Esophagus (tissue), 2 donors: Measurements from ENCODE around the gene HUNK. TPM values are rescaled to one million over a fixed set of nuclear protein-coding genes. Genes with fewer than 3 reads are reported as not detected.
"Not testable (repeated sequence)": the region's sequence is repeated elsewhere in the genome, so short reads cannot be mapped to it uniquely, and the experiment has no call there.

Experiments
- H3K27ac ChIP-seq, 2 donors: one replicate each; pipeline ENCODE4 v1.5.1; 2013; ENCODE audit warnings: low read depth in 2 of 2, mild to moderate bottlenecking in 2 of 2, inconsistent platforms in 1 of 2, low read length in 1 of 2, moderate library complexity in 1 of 2
- H3K27me3 ChIP-seq, 2 donors: one replicate each; pipeline ENCODE4 v1.6.1; 2013; ENCODE audit warnings: low read length in 2 of 2, control low read depth in 1 of 2, mild to moderate bottlenecking in 1 of 2; ENCODE audit not compliant: insufficient read depth in 2 of 2, control insufficient read depth in 1 of 2
- H3K36me3 ChIP-seq, 2 donors: one replicate each; pipeline ENCODE4 v1.6.1; 2013; ENCODE audit warnings: low read length in 1 of 2; ENCODE audit not compliant: control insufficient read depth in 2 of 2, insufficient read depth in 2 of 2
- H3K4me1 ChIP-seq, 2 donors: one replicate each; pipeline ENCODE4 v1.6.1; 2013; ENCODE audit warnings: low read length in 1 of 2; ENCODE audit not compliant: control insufficient read depth in 2 of 2, insufficient read depth in 2 of 2
- H3K4me3 ChIP-seq, 2 donors: one replicate each; pipeline ENCODE4 v1.5.1; 2013; ENCODE audit warnings: low read length in 2 of 2, mild to moderate bottlenecking in 2 of 2, low read depth in 1 of 2, moderate library complexity in 1 of 2
- H3K9me3 ChIP-seq, 2 donors: one replicate each; pipeline ENCODE4 v1.6.1; 2013; ENCODE audit warnings: mild to moderate bottlenecking in 2 of 2, low read depth in 1 of 2, low read length in 1 of 2, moderate library complexity in 1 of 2; ENCODE audit not compliant: control insufficient read depth in 2 of 2, insufficient read depth in 1 of 2
- WGBS, 2 donors: extraction: QIAGEN DNeasy Blood & Tissue Kit; methylation state at CpG; one replicate each; pipeline ENCODE4 v1.1.7; 2013; 5-methylcytosine and 5-hydroxymethylcytosine counted together
- polyA plus RNA-seq, 2 donors: library from polyadenylated mRNA; stranded (reverse); fragments of 200-250 nt; gene quantifications; one replicate each; pipeline ENCODE4 v1.2.3, GENCODE V29; 2013
- donor health status: healthy with polysubstance abuse.
- donor health status: Bipolar disorder and iron deficiency.

Gene HUNK
- polyA plus RNA-seq, 2 donors: 0.10 to 0.20 TPM

DNA sequence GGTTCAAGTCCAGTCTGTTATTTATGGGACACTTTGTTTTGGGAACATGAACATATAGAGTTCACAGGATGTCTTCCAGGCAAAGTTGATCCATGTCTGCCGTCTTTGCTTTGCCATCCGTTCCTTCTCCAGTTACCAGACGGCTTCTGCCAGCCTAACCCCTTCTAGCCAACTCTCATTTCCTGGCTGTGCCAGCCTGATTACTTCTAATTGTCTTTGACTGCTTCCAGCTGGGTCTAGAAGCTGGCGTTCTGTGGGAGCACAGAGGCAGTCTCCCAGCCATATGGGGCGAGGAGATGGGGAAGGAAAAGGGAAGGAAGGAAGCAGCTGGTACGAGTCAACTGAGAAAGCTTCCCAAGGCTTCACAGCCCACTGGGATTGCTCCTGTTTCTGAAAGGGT is 3.1 kb upstream of the HUNK start:
- Histone ChIP-seq H3K4me3 (no peak overlapping the region), H3K36me3 (no peaks in the 10 kb centered on the region), H3K9me3 (no peaks in the 10 kb centered on the region), H3K27ac (no peak overlapping the region), H3K4me1 (peaks cover 3 to 10% of the 10 kb centered on the region in 2 donors), H3K27me3 (no peaks in the 10 kb centered on the region)
- 64 to 70% methylated on average over 6 of the region's 6 CpGs for WGBS, 2 donors

DNA sequence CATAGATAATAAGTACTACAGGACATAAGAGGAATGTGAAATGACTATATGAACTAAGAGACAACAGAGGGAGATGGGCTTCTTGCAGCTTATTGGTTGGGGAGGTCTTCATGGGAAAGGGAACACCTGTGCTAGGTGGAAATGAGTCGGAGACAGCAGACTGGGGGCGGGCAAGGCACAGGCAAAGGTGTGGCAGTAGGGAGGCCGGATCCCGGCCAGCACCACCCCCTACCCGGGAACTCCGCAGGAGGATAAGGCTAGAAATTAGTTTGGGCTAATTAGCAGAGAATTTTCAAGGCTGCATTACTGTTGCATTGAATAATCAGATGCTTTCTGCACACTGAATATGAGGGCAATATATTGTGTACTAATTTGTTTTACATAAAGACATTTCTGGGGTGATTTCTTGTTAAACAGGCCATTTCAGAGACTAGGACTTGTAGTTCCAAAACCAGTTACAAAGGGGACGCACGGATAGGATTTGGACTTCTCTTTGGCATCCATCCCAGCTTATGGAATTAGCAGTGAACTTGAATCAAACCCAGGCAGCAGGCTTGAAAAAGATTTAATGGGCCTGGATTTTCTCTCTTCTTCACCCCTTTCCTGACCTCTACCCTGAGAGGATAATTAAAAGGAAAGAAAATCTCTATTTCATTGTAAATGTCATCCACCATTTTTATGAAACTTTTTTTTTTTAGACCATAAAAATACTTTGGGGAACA is 2.2 kb upstream of the HUNK start:
- Histone ChIP-seq H3K4me3 (no peak overlapping the region), H3K36me3 (no peaks in the 10 kb centered on the region), H3K4me1 (peaks cover 3 to 15% of the 10 kb centered on the region in 2 donors), H3K27me3 (no peaks in the 10 kb centered on the region), H3K9me3 (no peaks in the 10 kb centered on the region), H3K27ac (no peak overlapping the region)
- WGBS, 2 donors: 65 to 69% methylated on average over 8 of the region's 8 CpGs

DNA sequence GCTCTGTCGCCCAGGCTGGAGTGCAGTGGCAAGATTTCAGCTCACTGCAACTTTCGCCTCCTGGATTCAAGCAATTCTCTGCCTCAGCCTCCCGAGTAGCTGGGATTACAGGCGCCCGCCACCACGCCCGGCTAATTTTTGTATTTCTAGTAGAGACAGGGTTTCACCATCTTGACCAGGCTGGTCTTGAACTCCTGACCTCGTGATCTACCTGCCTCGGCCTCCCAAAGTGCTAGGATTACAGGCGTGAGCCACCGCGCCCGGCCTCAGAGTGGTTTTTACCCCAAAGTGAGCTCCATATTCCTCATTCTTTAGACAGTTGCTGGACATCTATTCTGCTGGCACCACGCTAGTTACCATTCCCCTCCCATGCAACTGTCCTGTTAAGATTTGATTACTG is 1.4 kb upstream of the HUNK start:
- not testable (repeated sequence) for H3K9me3 ChIP-seq, H3K27me3 ChIP-seq, H3K36me3 ChIP-seq, H3K27ac ChIP-seq, H3K4me3 ChIP-seq
- 95 to 96% methylated on average over 14 of the region's 14 CpGs for WGBS, 2 donors
- H3K4me1 ChIP-seq: peaks cover 3 to 15% of the 10 kb centered on the region in 2 donors

DNA sequence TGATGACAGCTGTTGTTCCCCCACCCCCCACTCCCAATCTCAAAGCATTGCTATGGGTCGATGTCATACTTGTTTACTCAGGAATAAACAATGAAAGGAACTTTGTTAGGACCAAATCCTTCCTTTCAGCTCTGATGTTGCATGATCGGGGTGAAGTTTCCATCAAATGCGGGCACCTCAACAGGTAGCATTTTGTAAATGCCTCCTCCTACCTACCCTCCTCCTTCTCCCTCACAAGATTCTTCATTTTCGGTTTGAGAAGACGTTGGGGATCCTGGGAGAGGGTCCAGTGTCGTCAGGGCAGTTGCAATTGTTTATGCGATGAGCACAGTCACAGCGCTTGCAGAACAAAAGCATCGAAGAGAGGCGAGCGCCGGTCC is 758 bp upstream of the HUNK start:
- no peaks in the 10 kb centered on the region for H3K27me3 ChIP-seq
- no peaks in the 10 kb centered on the region for H3K9me3 ChIP-seq
- peak overlapping the region in 1 of 2 donors; percentile 52 for H3K4me3 ChIP-seq
- no peak overlapping the region for H3K27ac ChIP-seq
- H3K36me3 ChIP-seq: no peaks in the 10 kb centered on the region
- 7 to 9% methylated on average over 12 of the region's 12 CpGs for WGBS, 2 donors
- H3K4me1 ChIP-seq: peaks cover 3 to 15% of the 10 kb centered on the region in 2 donors

DNA sequence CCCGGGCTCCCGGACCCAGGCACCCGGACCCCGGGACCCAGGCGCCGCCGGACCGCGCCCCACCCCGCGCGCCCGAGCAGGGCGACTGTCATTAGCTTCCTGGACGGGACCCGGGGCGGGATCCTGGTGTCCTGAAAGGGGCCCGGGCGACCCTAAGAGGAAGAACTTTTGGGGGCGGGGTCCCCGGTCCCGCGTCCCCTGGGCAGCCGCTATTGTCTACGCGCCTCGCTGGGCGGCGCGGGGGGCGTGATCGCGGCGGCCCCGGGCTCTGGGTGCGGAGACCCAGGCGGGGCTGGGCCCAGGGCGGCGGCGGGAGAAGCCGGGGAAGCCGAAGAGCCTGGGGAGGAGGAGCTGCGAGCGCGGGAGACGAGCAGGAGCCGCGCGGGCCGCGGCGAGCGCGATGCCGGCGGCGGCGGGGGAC is 465 bp downstream of the HUNK start:
- no peaks in the 10 kb centered on the region for H3K27me3 ChIP-seq
- peak overlapping the region; percentile 52 to 60 for H3K4me3 ChIP-seq
- H3K9me3 ChIP-seq: no peaks in the 10 kb centered on the region
- peaks cover 3 to 15% of the 10 kb centered on the region in 2 donors for H3K4me1 ChIP-seq
- WGBS, 2 donors: 1% methylated on average over 55 to 58 of the region's 58 CpGs
- no peak overlapping the region for H3K27ac ChIP-seq
- no peaks in the 10 kb centered on the region for H3K36me3 ChIP-seq

DNA sequence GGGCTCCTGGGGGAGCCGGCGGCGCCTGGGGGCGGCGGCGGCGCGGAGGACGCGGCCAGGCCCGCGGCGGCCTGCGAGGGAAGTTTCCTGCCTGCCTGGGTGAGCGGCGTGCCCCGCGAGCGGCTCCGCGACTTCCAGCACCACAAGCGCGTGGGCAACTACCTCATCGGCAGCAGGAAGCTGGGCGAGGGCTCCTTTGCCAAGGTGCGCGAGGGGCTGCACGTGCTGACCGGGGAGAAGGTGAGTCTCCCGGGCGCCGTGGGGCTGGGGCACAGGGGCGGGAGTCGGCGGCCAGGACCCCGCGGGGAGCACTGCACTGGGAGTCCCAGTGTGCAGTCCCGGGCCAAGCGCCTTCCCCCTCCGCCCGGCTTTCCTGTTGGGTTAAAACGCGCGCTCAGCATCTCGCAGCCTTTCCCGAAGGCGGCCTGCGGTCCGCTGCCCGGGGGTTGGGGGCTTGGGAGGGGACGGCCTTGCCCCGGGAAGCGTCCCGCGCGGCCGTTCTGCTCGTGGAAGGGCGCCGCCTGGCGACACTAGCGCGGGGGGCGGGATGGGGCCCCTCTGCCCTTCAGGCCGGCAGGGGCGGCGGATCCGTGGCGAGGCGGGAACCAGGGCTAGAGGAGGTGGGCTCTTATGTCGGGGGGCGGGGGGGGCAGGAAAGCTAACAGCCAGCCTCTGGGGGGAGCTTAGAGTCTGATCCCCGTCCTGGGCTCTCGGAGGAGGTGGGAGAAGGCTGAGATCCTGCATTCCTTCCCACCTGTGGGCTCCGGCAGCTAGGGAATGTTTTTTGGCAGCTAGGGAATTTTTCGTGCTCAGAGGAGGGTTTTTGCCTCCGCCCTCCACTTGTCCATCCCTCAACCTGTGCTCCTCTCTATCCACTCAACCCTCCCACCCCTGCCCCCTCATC is 1.1 kb downstream of the HUNK start:
- peaks cover 3 to 15% of the 10 kb centered on the region in 2 donors for H3K4me1 ChIP-seq
- H3K36me3 ChIP-seq: no peaks in the 10 kb centered on the region
- 2% methylated on average over 45 to 77 of the region's 77 CpGs for WGBS, 2 donors
- H3K4me3 ChIP-seq: peak overlapping the region; percentile 52 to 60
- no peaks in the 10 kb centered on the region for H3K9me3 ChIP-seq
- H3K27me3 ChIP-seq: no peaks in the 10 kb centered on the region
- H3K27ac ChIP-seq: no peak overlapping the region

DNA sequence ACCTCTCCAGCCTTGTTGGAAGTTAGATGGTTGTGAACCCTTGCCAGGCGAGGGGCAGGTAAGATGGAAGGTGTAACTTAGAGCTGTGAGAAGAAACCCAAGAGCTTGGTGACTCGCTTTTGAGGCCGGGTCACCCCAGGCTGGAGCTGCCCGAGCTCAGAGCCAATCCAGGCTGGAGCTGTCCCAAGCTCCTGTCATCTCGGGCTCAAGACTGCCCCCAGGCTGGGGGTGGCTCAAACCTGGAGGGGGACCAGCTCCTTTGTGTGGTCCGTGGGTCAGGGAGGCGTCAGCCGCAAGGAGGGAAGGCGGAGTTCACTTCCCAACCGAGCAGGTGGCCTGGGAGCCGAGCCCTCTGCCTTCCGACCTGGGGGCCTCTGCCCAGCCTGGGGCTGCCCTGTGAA is 2.0 kb downstream of the HUNK start:
- H3K4me3 ChIP-seq: no peak overlapping the region
- no peaks in the 10 kb centered on the region for H3K9me3 ChIP-seq
- no peaks in the 10 kb centered on the region for H3K27me3 ChIP-seq
- no peaks in the 10 kb centered on the region for H3K36me3 ChIP-seq
- 30 to 36% methylated on average over 12 of the region's 12 CpGs for WGBS, 2 donors
- no peak overlapping the region for H3K27ac ChIP-seq
- H3K4me1 ChIP-seq: peaks cover 7 to 15% of the 10 kb centered on the region in 2 donors

DNA sequence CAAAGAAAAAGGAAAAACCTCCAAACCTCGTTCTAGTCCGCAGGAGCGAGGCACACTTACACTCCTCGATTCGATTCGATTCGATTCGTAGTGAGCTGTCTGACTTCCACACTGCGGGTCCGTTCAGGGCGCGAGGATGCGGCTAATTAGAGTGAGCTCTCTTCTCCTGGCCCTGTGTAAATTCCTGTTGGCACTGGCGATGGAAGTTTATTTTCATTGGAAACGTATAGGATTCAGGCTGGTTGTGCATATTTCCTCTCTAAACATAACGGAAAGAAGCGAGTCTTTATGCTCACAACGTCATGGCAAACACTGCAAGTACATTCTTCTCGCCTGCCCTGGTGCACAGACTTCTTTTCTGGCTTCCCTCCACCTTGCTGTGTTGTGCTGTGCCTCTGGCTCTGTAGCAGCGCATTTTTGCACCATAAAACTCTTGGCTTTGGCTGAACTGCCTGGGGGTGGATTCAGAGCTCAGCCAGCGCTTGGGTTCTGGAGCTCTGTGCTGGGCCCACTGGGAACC is 2.7 kb downstream of the HUNK start:
- Histone ChIP-seq H3K4me3 (no peak overlapping the region), H3K9me3 (no peaks in the 10 kb centered on the region), H3K27ac (no peak overlapping the region), H3K27me3 (no peaks in the 10 kb centered on the region), H3K36me3 (no peaks in the 10 kb centered on the region), H3K4me1 (peaks cover 7 to 15% of the 10 kb centered on the region in 2 donors)
- 40 to 55% methylated on average over 21 of the region's 21 CpGs for WGBS, 2 donors

DNA sequence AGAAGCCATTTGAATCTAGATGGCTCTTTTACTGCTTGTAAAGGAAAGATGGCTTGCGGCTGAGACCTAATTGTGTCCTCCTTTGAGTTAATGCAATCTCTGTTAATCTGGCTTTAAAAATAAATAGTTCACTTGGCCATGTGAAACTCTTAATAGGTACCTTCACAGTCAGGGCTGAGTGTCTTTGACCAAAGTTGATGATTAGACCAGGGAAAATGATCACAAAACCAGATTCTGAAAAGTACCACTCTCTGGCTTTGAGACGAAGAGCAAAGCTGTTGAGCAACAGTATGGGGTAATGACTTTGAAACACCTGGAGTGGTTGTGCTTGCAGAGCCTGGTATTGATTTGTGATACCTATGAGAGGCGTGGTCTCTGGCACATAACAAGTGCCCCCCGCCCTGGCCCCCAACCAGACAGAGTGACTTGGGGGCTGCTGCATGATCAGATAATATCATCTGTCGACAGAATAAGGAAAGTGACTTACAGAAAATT is 4.7 kb downstream of the HUNK start:
- Histone ChIP-seq H3K27me3 (no peaks in the 10 kb centered on the region), H3K9me3 (no peaks in the 10 kb centered on the region), H3K4me1 (peaks cover 7 to 10% of the 10 kb centered on the region in 2 donors), H3K27ac (no peak overlapping the region), H3K36me3 (no peaks in the 10 kb centered on the region), H3K4me3 (no peak overlapping the region)
- 77 to 90% methylated on average over 5 of the region's 5 CpGs for WGBS, 2 donors
